IMR-90 (cell line): ENCODE results near the gene ZBTB24. TPM values are rescaled to one million over a fixed set of nuclear protein-coding genes. Genes with fewer than 3 reads are reported as not detected.

Source experiments
- ATAC-seq: fragments of 200-7000 bp; cut with Tn5 transposase; 2 replicates; pipeline ENCODE4 v1.9.1; 2020; ENCODE audit warnings: low read depth, mild to moderate bottlenecking, moderate library complexity
- BruUV-seq: library from RNA; stranded (reverse); fragments of 400-500 nt; replicated peaks from 2 replicates; lab custom pipeline; 2021; lab: Mats Ljungman, UMichigan
- CTCF ChIA-PET: fragments of 300-600 bp; formaldehyde crosslinking; extraction: SDS; loops from one replicate; lab custom pipeline; 2021; ENCODE audit warnings: antibody characterized with exemption; lab: Yijun Ruan, JAX
- POLR2A ChIA-PET: fragments of 300-600 bp; sonication (Branson Sonifier 250); formaldehyde crosslinking; loops from one replicate; lab custom pipeline; 2022; ENCODE audit warnings: antibody characterized with exemption; ENCODE audit not compliant: unreplicated experiment; lab: Charles Lee
- DNase-seq: peaks from one replicate; pipeline ENCODE4 v3.0.0; 2013
- H2AFZ ChIP-seq: replicated peaks from 2 replicates; pipeline ENCODE3; 2013; ENCODE audit warnings: low read length, mild to moderate bottlenecking; ENCODE audit not compliant: poor library complexity
- H2AK5ac ChIP-seq: 2 replicates; pipeline ENCODE4 v1.6.1; 2013; ENCODE audit warnings: low read depth, low read length, inconsistent platforms
- H2AK9ac ChIP-seq: replicated peaks from 2 replicates; pipeline ENCODE3; 2013; ENCODE audit warnings: mild to moderate bottlenecking, low read depth, low read length, moderate library complexity; ENCODE audit not compliant: poor library complexity
- H2BK120ac ChIP-seq: 2 replicates; pipeline ENCODE4 v1.6.1; 2013; ENCODE audit warnings: low read depth, low read length, inconsistent platforms
- H2BK15ac ChIP-seq: 3 replicates; pipeline ENCODE4 v1.6.1; 2013; ENCODE audit warnings: low read depth, low read length, inconsistent platforms
- H2BK20ac ChIP-seq: 2 replicates; pipeline ENCODE4 v1.6.1; 2013; ENCODE audit warnings: low read depth, mild to moderate bottlenecking, inconsistent platforms, low read length, moderate library complexity
- H2BK5ac ChIP-seq: 2 replicates; pipeline ENCODE4 v1.6.1; 2013; ENCODE audit warnings: mild to moderate bottlenecking, low read depth, low read length, inconsistent platforms; ENCODE audit not compliant: poor library complexity, severe bottlenecking
- H3K14ac ChIP-seq: replicated peaks from 2 replicates; pipeline ENCODE4 v1.6.1; 2013; ENCODE audit warnings: low read depth, low read length, inconsistent platforms
- H3K18ac ChIP-seq: 2 replicates; pipeline ENCODE4 v1.6.1; 2013; ENCODE audit warnings: low read depth, low read length, control low read depth
- H3K23ac ChIP-seq: 2 replicates; pipeline ENCODE4 v1.6.1; 2013; ENCODE audit warnings: low read depth, low read length, inconsistent platforms
- H3K27ac ChIP-seq: 2 replicates; pipeline ENCODE4 v1.5.1; 2013; ENCODE audit warnings: mild to moderate bottlenecking, control low read depth, low read length; ENCODE audit not compliant: insufficient read depth
- H3K27me3 ChIP-seq: 2 replicates; pipeline ENCODE4 v1.6.1; 2013; ENCODE audit warnings: low read length; ENCODE audit not compliant: control insufficient read depth, insufficient read depth
- H3K36me3 ChIP-seq: 2 replicates; pipeline ENCODE4 v1.6.1; 2013; ENCODE audit warnings: low read length, mixed read lengths; ENCODE audit not compliant: control insufficient read depth, insufficient read depth
- H3K4ac ChIP-seq: 2 replicates; pipeline ENCODE4 v1.6.1; 2013; ENCODE audit warnings: low read depth, low read length, inconsistent platforms
- H3K4me1 ChIP-seq: 2 replicates; pipeline ENCODE4 v1.6.1; 2013; ENCODE audit warnings: low read length, mixed read lengths; ENCODE audit not compliant: control insufficient read depth, insufficient read depth
- H3K4me2 ChIP-seq: 2 replicates; pipeline ENCODE4 v1.6.1; 2013; ENCODE audit warnings: low read depth, mild to moderate bottlenecking, control low read depth, low read length, moderate library complexity
- H3K4me3 ChIP-seq: 2 replicates; pipeline ENCODE4 v1.5.1; 2013; ENCODE audit warnings: low read depth, mild to moderate bottlenecking, control low read depth, low read length, moderate library complexity; ENCODE audit not compliant: insufficient read depth
- H3K56ac ChIP-seq: 2 replicates; pipeline ENCODE4 v1.6.1; 2013; ENCODE audit warnings: low read length, inconsistent platforms; ENCODE audit not compliant: insufficient read depth; ENCODE audit errors: extremely low read depth
- H3K79me1 ChIP-seq, 2 experiments: 2 replicates each; pipeline ENCODE4 v1.6.1; 2013; ENCODE audit warnings: low read length in 2 of 2, inconsistent platforms in 1 of 2, low read depth in 1 of 2
- H3K9ac ChIP-seq: 2 replicates; pipeline ENCODE4 v1.6.1; 2013; ENCODE audit warnings: low read depth, low read length, control low read depth
- H3K9me1 ChIP-seq: 2 replicates; pipeline ENCODE4 v1.6.1; 2013; ENCODE audit warnings: low read length, inconsistent platforms; ENCODE audit not compliant: insufficient read depth
- H3K9me3 ChIP-seq: 2 replicates; pipeline ENCODE4 v1.6.1; 2013; ENCODE audit warnings: low read length; ENCODE audit not compliant: control insufficient read depth, insufficient read depth
- H4K20me1 ChIP-seq: 2 replicates; pipeline ENCODE4 v1.6.1; 2013; ENCODE audit warnings: low read length, inconsistent platforms; ENCODE audit not compliant: insufficient read depth
- H4K5ac ChIP-seq: 2 replicates; pipeline ENCODE4 v1.6.1; 2013; ENCODE audit warnings: mild to moderate bottlenecking, low read depth, low read length, control low read depth
- H4K8ac ChIP-seq, 2 experiments: 2 replicates each; pipeline ENCODE4 v1.6.1; 2013; ENCODE audit warnings: low read depth in 2 of 2, low read length in 2 of 2, control low read depth in 1 of 2, inconsistent platforms in 1 of 2
- H4K91ac ChIP-seq: 2 replicates; pipeline ENCODE4 v1.6.1; 2013; ENCODE audit warnings: low read depth, low read length, inconsistent platforms; ENCODE audit not compliant: insufficient read depth
- CEBPB ChIP-seq: IDR thresholded peaks from 2 replicates; pipeline ENCODE4 v1.6.1; 2012; ENCODE audit warnings: low read depth, low read length, improper control_type of control experiment
- CHD1 ChIP-seq: IDR thresholded peaks from 2 replicates; pipeline ENCODE4 v1.6.1; 2012; ENCODE audit warnings: low read depth, low read length, improper control_type of control experiment
- FOS ChIP-seq: fragments of 150-350 bp; IDR thresholded peaks from 2 replicates; pipeline ENCODE4 v1.6.1; 2016; ENCODE audit warnings: low read depth, low read length
- MAFK ChIP-seq: IDR thresholded peaks from 2 replicates; pipeline ENCODE4 v1.6.1; 2012; ENCODE audit warnings: low read depth, low read length, improper control_type of control experiment
- MAZ ChIP-seq: IDR thresholded peaks from 2 replicates; pipeline ENCODE4 v1.6.1; 2012; ENCODE audit warnings: low read depth, mild to moderate bottlenecking, low read length, improper control_type of control experiment, moderate library complexity, borderline replicate concordance
- NFE2L2 ChIP-seq: fragments of 150-350 bp; IDR thresholded peaks from 2 replicates; pipeline ENCODE4 v1.6.1; 2016; ENCODE audit warnings: low read depth, mild to moderate bottlenecking, low read length
- POLR2A ChIP-seq: IDR thresholded peaks from 2 replicates; pipeline ENCODE4 v1.6.1; 2012; ENCODE audit warnings: mild to moderate bottlenecking, low read depth, low read length
- RAD21 ChIP-seq: IDR thresholded peaks from 2 replicates; pipeline ENCODE4 v1.6.1; 2012; ENCODE audit warnings: low read length, improper control_type of control experiment
- RCOR1 ChIP-seq: IDR thresholded peaks from 2 replicates; pipeline ENCODE4 v1.6.1; 2012; ENCODE audit warnings: mild to moderate bottlenecking, low read length, improper control_type of control experiment; ENCODE audit not compliant: insufficient replicate concordance
- SMC3 ChIP-seq: fragments of 150-350 bp; IDR thresholded peaks from 2 replicates; pipeline ENCODE4 v1.6.1; 2016; ENCODE audit warnings: low read depth, mild to moderate bottlenecking, antibody characterized with exemption, low read length, moderate library complexity
- USF2 ChIP-seq: fragments of 150-350 bp; IDR thresholded peaks from 2 replicates; pipeline ENCODE4 v1.6.1; 2017; ENCODE audit warnings: mild to moderate bottlenecking, antibody characterized with exemption, low read length, low read depth
- WGBS, 2 experiments: methylation state at CpG; one replicate each; pipeline versions ENCODE4 v1.1.5 to v1.1.7; 2013; ENCODE audit warnings: missing lambda C conversion rate in 2 of 2; ENCODE audit not compliant: insufficient read length in 1 of 2; ENCODE audit errors: extremely low coverage in 2 of 2; 5-methylcytosine and 5-hydroxymethylcytosine counted together
- dilution Hi-C: fragments of 300-500 bp; cut with HindIII; formaldehyde crosslinking; loops from one replicate; pipeline ENCODE4 v1.14.3; 2018; ENCODE audit warnings: low sequenced_read_pairs; ENCODE audit not compliant: unreplicated experiment
- in situ Hi-C: fragments of 300-500 bp; cut with MboI; formaldehyde crosslinking; loops from 3 replicates; pipeline ENCODE4 v1.14.3; 2019; ENCODE audit warnings: low sequenced_read_pairs, inconsistent platforms, mixed read lengths
- intact Hi-C: fragments of 100-400 bp; cut with micrococcal nuclease; formaldehyde crosslinking; loops from 2 replicates; pipeline ENCODE4 v1.10.0; 2022
- polyA plus RNA-seq, 3 experiments: library from polyadenylated mRNA; depleted of rRNA; stranded (reverse); fragments of >200 nt; gene quantifications; 2 replicates each; pipeline ENCODE4 v1.2.3, GENCODE V29; 2012; ENCODE audit warnings: low replicate concordance in 1 of 3
- total RNA-seq: library from RNA; depleted of rRNA; stranded (reverse); fragments of >200 nt; gene quantifications from 2 replicates; pipeline ENCODE4 v1.2.3, GENCODE V29; 2012
- TF ChIP-seq, protein P1 (sequence below): fragments of 150-350 bp; IDR thresholded peaks from 2 replicates; pipeline ENCODE4 v1.6.1; 2016; ENCODE audit warnings: low read depth, mild to moderate bottlenecking, low read length, moderate library complexity, borderline replicate concordance
- TF ChIP-seq, protein P2 (sequence below): conservative IDR thresholded peaks from 2 replicates; pipeline ENCODE4 v1.5.1; 2012; ENCODE audit warnings: mild to moderate bottlenecking, low read depth, low read length, improper control_type of control experiment

The ZBTB24 gene
- total and polyA plus RNA-seq, 2 of the 4 experiments (the other 2 are of a cell fraction) = 2.3 to 7.9 TPM

DNA sequence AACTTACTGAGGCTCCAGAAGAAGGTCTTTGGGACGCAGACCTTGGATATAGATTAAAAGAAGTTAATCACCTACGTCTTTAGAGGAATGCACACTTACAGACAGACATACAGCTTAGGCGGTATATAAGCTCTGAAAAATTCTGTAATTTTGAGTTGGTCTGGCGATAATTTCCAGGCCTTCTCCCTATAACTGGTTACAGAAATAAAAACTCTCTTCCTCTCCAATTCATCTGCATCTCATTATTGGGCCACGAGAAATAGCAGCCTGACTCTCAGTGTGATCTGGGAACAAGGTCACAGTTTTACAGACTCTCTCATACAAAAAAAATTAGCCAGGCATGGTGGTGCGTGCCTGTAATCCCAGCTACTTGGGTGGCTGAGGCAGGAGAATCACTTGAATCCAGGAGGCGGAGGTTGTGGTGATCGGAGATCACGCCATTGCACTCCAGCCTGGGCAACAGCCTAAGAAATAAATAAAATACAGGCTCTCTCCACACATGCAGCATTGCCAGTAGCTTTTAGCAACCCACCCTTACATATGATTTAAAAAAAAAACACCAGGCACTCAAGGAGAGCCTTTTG lies 4.7 kb downstream of the ZBTB24 start:
- Histone ChIP-seq H3K9me1 (peaks cover 8% of the 10 kb centered on the region), H3K79me1 (peaks cover 47 to 60% of the 10 kb centered on the region in 2 experiments), H3K4ac (no peak overlapping the region), H2BK120ac (no peak overlapping the region), H3K4me1 (peaks cover 7% of the 10 kb centered on the region), H3K4me2 (no peak overlapping the region), H3K18ac (no peak overlapping the region), H3K27me3 (no peaks in the 10 kb centered on the region), H3K36me3 (peaks cover 25% of the 10 kb centered on the region), H3K27ac (no peak overlapping the region), H3K9ac (no peak overlapping the region), H3K14ac (no peak overlapping the region), H4K5ac (no peak overlapping the region), H4K91ac (no peak overlapping the region), H3K4me3 (no peak overlapping the region), H4K20me1 (peaks cover 7% of the 10 kb centered on the region; the same call in 1 of the 2 replicates), H2BK20ac (no peak overlapping the region), H2AK5ac (no peak overlapping the region), H2BK15ac (no peak overlapping the region), H3K23ac (no peak overlapping the region), H2AFZ (no peak overlapping the region), H2AK9ac (no peak overlapping the region), H3K56ac (no peak overlapping the region), H4K8ac (no peak overlapping the region), H3K9me3 (no peaks in the 10 kb centered on the region), H2BK5ac (no peak overlapping the region)
- in situ Hi-C loops = no loop called here
- TF ChIP-seq NFE2L2 = no peak
- TF ChIP-seq SMC3 = no peak
- TF ChIP-seq, protein P1, sequence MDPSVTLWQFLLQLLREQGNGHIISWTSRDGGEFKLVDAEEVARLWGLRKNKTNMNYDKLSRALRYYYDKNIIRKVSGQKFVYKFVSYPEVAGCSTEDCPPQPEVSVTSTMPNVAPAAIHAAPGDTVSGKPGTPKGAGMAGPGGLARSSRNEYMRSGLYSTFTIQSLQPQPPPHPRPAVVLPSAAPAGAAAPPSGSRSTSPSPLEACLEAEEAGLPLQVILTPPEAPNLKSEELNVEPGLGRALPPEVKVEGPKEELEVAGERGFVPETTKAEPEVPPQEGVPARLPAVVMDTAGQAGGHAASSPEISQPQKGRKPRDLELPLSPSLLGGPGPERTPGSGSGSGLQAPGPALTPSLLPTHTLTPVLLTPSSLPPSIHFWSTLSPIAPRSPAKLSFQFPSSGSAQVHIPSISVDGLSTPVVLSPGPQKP = no peak
- TF ChIP-seq MAZ = no peak
- TF ChIP-seq FOS = no peak
- TF ChIP-seq RAD21 = no peak
- no peak for TF ChIP-seq POLR2A
- TF ChIP-seq RCOR1 = no peak
- TF ChIP-seq, protein P2, sequence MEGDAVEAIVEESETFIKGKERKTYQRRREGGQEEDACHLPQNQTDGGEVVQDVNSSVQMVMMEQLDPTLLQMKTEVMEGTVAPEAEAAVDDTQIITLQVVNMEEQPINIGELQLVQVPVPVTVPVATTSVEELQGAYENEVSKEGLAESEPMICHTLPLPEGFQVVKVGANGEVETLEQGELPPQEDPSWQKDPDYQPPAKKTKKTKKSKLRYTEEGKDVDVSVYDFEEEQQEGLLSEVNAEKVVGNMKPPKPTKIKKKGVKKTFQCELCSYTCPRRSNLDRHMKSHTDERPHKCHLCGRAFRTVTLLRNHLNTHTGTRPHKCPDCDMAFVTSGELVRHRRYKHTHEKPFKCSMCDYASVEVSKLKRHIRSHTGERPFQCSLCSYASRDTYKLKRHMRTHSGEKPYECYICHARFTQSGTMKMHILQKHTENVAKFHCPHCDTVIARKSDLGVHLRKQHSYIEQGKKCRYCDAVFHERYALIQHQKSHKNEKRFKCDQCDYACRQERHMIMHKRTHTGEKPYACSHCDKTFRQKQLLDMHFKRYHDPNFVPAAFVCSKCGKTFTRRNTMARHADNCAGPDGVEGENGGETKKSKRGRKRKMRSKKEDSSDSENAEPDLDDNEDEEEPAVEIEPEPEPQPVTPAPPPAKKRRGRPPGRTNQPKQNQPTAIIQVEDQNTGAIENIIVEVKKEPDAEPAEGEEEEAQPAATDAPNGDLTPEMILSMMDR = no peak
- TF ChIP-seq CEBPB = no peak
- no peak for TF ChIP-seq USF2
- TF ChIP-seq MAFK = no peak
- TF ChIP-seq CHD1 = no peak
- dilution Hi-C loops = no loop called here
- intact Hi-C loops = no loop called here
- no peak for DNase-seq
- POLR2A ChIA-PET = no interaction called here
- no peak for ATAC-seq
- no CpG with 5 or more reads among the region's 9 CpGs for WGBS, 2 experiments
- CTCF ChIA-PET = no interaction called here
- BruUV-seq = no TSS peak
